H1 (cell line): ENCODE results near the gene EXOC6. TPM values are rescaled to one million over a fixed set of nuclear protein-coding genes. Genes with fewer than 3 reads are reported as not detected.

Experiments
- CTCF ChIA-PET: fragments of 300-600 bp; sonication (Branson Sonifier 250); formaldehyde crosslinking; loops from one replicate; lab custom pipeline; 2021; ENCODE audit not compliant: partially characterized antibody; lab: Charles Lee
- POLR2A ChIA-PET: fragments of 300-600 bp; sonication (Branson Sonifier 250); formaldehyde crosslinking; loops from one replicate; lab custom pipeline; 2021; ENCODE audit warnings: inconsistent platforms; ENCODE audit not compliant: partially characterized antibody; lab: Charles Lee
- DNase-seq, 2 experiments: peaks; one replicate each; pipeline versions ENCODE4 v3.0.0 to v3.0.0-alpha.2; 2010 to 2022; ENCODE audit warnings: low spot score in 2 of 2, low read depth in 1 of 2, mixed read lengths in 1 of 2
- FAIRE-seq: peaks from 2 replicates; lab custom pipeline; 2011; peaks lifted over from hg19 to GRCh38; lab: Jason Lieb, UNC
- H2AFZ ChIP-seq: 2 replicates; pipeline ENCODE4 v1.8.1; 2012; ENCODE audit warnings: low read length, inconsistent platforms
- H2AK5ac ChIP-seq: 2 replicates; pipeline ENCODE4 v1.6.1; 2013; ENCODE audit warnings: low read depth, low read length
- H2BK120ac ChIP-seq: replicated peaks from 2 replicates; pipeline ENCODE3; 2013; ENCODE audit warnings: low read depth, low read length, inconsistent platforms
- H2BK12ac ChIP-seq: 2 replicates; pipeline ENCODE4 v1.6.1; 2013; ENCODE audit warnings: low read depth, low read length
- H2BK15ac ChIP-seq: 2 replicates; pipeline ENCODE4 v1.6.1; 2013; ENCODE audit warnings: low read length
- H2BK20ac ChIP-seq: 2 replicates; pipeline ENCODE4 v1.6.1; 2013; ENCODE audit warnings: low read length
- H2BK5ac ChIP-seq: 2 replicates; pipeline ENCODE4 v1.6.1; 2013; ENCODE audit warnings: low read depth, low read length
- H3K14ac ChIP-seq: 2 replicates; pipeline ENCODE4 v1.6.1; 2013; ENCODE audit warnings: inconsistent platforms; ENCODE audit not compliant: insufficient read length
- H3K18ac ChIP-seq: 2 replicates; pipeline ENCODE4 v1.6.1; 2013; ENCODE audit warnings: low read length; ENCODE audit errors: extremely low read depth
- H3K23ac ChIP-seq: 2 replicates; pipeline ENCODE4 v1.6.1; 2013; ENCODE audit warnings: inconsistent platforms; ENCODE audit not compliant: insufficient read length
- H3K23me2 ChIP-seq: 2 replicates; pipeline ENCODE4 v1.6.1; 2013; ENCODE audit warnings: low read depth, low read length
- H3K27ac ChIP-seq: 2 replicates; pipeline ENCODE4 v1.6.1; 2011; ENCODE audit warnings: low read depth, low read length, inconsistent platforms
- H3K27me3 ChIP-seq, 4 experiments: replicated peaks in 1 of 4; 1 replicate in 1 of 4; 2 replicates in 3 of 4; pipeline versions ENCODE4 v1.6.1 to v1.8.1; 2011 to 2013; ENCODE audit warnings: low read length in 3 of 4, mild to moderate bottlenecking in 3 of 4, inconsistent platforms in 2 of 4, mixed read lengths in 2 of 4, moderate library complexity in 1 of 4; ENCODE audit not compliant: control insufficient read depth in 3 of 4, insufficient read depth in 3 of 4; ENCODE audit errors: extremely low read depth in 1 of 4
- H3K36me3 ChIP-seq, 4 experiments: 2 replicates each; pipeline versions ENCODE4 v1.6.1 to v1.8.1; 2011 to 2013; ENCODE audit warnings: mild to moderate bottlenecking in 4 of 4, low read length in 3 of 4, moderate library complexity in 2 of 4, control low read depth in 1 of 4, inconsistent platforms in 1 of 4; ENCODE audit not compliant: insufficient read depth in 4 of 4, control insufficient read depth in 2 of 4
- H3K4ac ChIP-seq: replicated peaks from 2 replicates; pipeline ENCODE3; 2013; ENCODE audit warnings: low read length, low read depth, mixed read lengths, inconsistent platforms; ENCODE audit not compliant: insufficient read length
- H3K4me1 ChIP-seq, 4 experiments: replicated peaks in 1 of 4; 1 replicate in 1 of 4; 2 replicates in 3 of 4; pipeline versions ENCODE4 v1.6.1 to v1.8.1; 2011 to 2013; ENCODE audit warnings: low read length in 3 of 4, inconsistent platforms in 2 of 4, mixed read lengths in 1 of 4; ENCODE audit not compliant: insufficient read depth in 4 of 4, control insufficient read depth in 3 of 4
- H3K4me2 ChIP-seq, 2 experiments: 2 replicates each; pipeline versions ENCODE4 v1.6.1 to v1.8.1; 2011 to 2013; ENCODE audit warnings: low read depth in 2 of 2, low read length in 2 of 2, control low read depth in 1 of 2, inconsistent platforms in 1 of 2, mild to moderate bottlenecking in 1 of 2; ENCODE audit not compliant: insufficient read depth in 1 of 2
- H3K4me3 ChIP-seq, 4 experiments: fragments of 200-600, 300-600 bp in 1 of 4; sonication (generic), shearing (Covaris generic), sonication (Bioruptor Twin) in 1 of 4; 2 replicates each; pipeline versions ENCODE4 v1.5.1 to v1.8.1; 2011 to 2016; ENCODE audit warnings: low read length in 4 of 4, low read depth in 3 of 4, control low read depth in 2 of 4, inconsistent platforms in 2 of 4, mild to moderate bottlenecking in 2 of 4, mixed read lengths in 1 of 4, moderate library complexity in 1 of 4; ENCODE audit not compliant: insufficient read depth in 2 of 4; ENCODE audit errors: extremely low read depth in 1 of 4
- H3K56ac ChIP-seq: replicated peaks from 2 replicates; pipeline ENCODE3; 2013; ENCODE audit warnings: low read depth, mild to moderate bottlenecking, mixed read lengths, low read length, inconsistent platforms; ENCODE audit not compliant: insufficient read length
- H3K79me1 ChIP-seq: 2 replicates; pipeline ENCODE4 v1.6.1; 2013; ENCODE audit warnings: low read depth, low read length, control low read depth
- H3K79me2 ChIP-seq, 2 experiments: 2 replicates each; pipeline versions ENCODE4 v1.6.1 to v1.8.1; 2012 to 2013; ENCODE audit warnings: low read length in 2 of 2, mild to moderate bottlenecking in 2 of 2, inconsistent platforms in 1 of 2; ENCODE audit not compliant: insufficient read depth in 2 of 2, control insufficient read depth in 1 of 2
- H3K9ac ChIP-seq, 4 experiments: replicated peaks in 1 of 4; 1 replicate in 1 of 4; 2 replicates in 3 of 4; pipeline versions ENCODE4 v1.6.1 to v1.8.1; 2011 to 2013; ENCODE audit warnings: low read depth in 3 of 4, low read length in 3 of 4, control low read depth in 2 of 4, mild to moderate bottlenecking in 2 of 4, moderate library complexity in 2 of 4, inconsistent platforms in 1 of 4; ENCODE audit errors: extremely low read depth in 1 of 4
- H3K9me3 ChIP-seq, 2 experiments: 2 replicates each; pipeline versions ENCODE4 v1.6.1 to v1.8.1; 2012 to 2013; ENCODE audit warnings: mild to moderate bottlenecking in 2 of 2, moderate library complexity in 2 of 2, control low read depth in 1 of 2, inconsistent platforms in 1 of 2, low read depth in 1 of 2, low read length in 1 of 2, mixed read lengths in 1 of 2; ENCODE audit not compliant: insufficient read depth in 2 of 2
- H4K20me1 ChIP-seq, 2 experiments: replicated peaks in 1 of 2; 2 replicates each; pipeline versions ENCODE3 to v1.8.1; 2011 to 2013; ENCODE audit warnings: inconsistent platforms in 2 of 2, low read length in 2 of 2, mild to moderate bottlenecking in 1 of 2; ENCODE audit not compliant: insufficient read depth in 2 of 2, control insufficient read depth in 1 of 2
- H4K5ac ChIP-seq: 2 replicates; pipeline ENCODE4 v1.6.1; 2013; ENCODE audit warnings: low read length, low read depth, mixed read lengths, inconsistent platforms; ENCODE audit not compliant: insufficient read length
- H4K8ac ChIP-seq: 2 replicates; pipeline ENCODE4 v1.8.0; 2013; ENCODE audit warnings: mild to moderate bottlenecking, moderate library complexity, low read length, inconsistent platforms; ENCODE audit not compliant: insufficient read depth; ENCODE audit errors: extremely low read depth
- H4K91ac ChIP-seq: replicated peaks from 2 replicates; pipeline ENCODE3; 2013; ENCODE audit warnings: low read length, mixed read lengths, inconsistent platforms; ENCODE audit not compliant: insufficient read length
- CEBPB ChIP-seq: IDR thresholded peaks from 2 replicates; pipeline ENCODE4 v1.6.1; 2012; ENCODE audit warnings: low read depth, low read length
- RFX5 ChIP-seq: IDR thresholded peaks from 2 replicates; pipeline ENCODE4 v1.6.1; 2011; ENCODE audit warnings: low read depth, low read length, improper control_type of control experiment, borderline replicate concordance
- WGBS, 2 experiments: shearing (Covaris generic) in 1 of 2; methylation state at CpG; one replicate each; pipeline versions ENCODE4 v1.1.6 to v1.1.7; 2013 to 2015; ENCODE audit warnings: low lambda C conversion rate in 2 of 2, mixed read lengths in 2 of 2, inconsistent platforms in 1 of 2, low coverage in 1 of 2, missing lambda C conversion rate in 1 of 2; ENCODE audit not compliant: insufficient replicate concordance in 2 of 2, insufficient coverage in 1 of 2, insufficient read length in 1 of 2; ENCODE audit errors: extremely low coverage in 1 of 2, missing lambda C conversion rate in 1 of 2; 5-methylcytosine and 5-hydroxymethylcytosine counted together
- polyA plus RNA-seq, 7 experiments: library from polyadenylated mRNA; depleted of rRNA in 3 of 7; stranded (reverse) in 5 of 7; unstranded in 2 of 7; fragments of >200 nt in 5 of 7; fragments of 200-250 nt in 2 of 7; gene quantifications; 1 replicate in 5 of 7; 2 replicates in 1 of 7; 4 replicates in 1 of 7; pipeline versions ENCODE4 v1.2.1 to v1.2.3, GENCODE V29; 2011 to 2013; ENCODE audit warnings: missing spikeins in 2 of 7, mixed read lengths in 2 of 7
- total RNA-seq: library from RNA; stranded (reverse); fragmentation: NEBNext Ultra II Directional; extraction: Animal tissue kit (Norgen Biotek cat#: 25700); gene quantifications from 2 replicates; pipeline ENCODE4 v1.2.1, GENCODE V29; 2021
- TF ChIP-seq, protein P1 (sequence below): IDR thresholded peaks from 2 replicates; pipeline ENCODE4 v1.6.1; 2011; ENCODE audit warnings: low read depth, mild to moderate bottlenecking, low read length; ENCODE audit not compliant: insufficient read depth
- TF ChIP-seq, protein P2 (sequence below): IDR thresholded peaks from 2 replicates; pipeline ENCODE4 v1.6.1; 2012; ENCODE audit warnings: low read length, inconsistent platforms

EXOC6 gene
- total and polyA plus RNA-seq, 2 of the 8 experiments (the other 6 are each of a cell fraction or from before 2014, with no cell fraction given) = 1.7 to 4.5 TPM

DNA sequence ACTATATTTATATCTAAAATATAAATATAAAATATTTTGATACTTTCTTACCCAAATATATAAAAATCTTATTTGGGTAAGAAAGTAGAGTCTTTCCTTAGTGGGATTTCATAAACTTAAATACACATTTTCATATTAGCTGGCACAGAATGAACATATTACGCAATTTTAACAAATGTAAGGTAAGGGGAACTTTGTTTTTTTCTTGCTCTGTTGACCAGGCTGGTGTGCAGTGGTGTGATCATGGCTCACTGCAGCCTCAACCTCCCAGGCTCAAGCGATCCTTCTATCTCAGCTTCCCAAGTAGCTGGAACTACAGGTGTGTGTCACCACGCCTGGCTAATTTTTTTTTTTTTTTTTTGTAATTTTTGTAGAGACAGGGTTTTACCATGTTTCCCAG, 243.6 kb downstream of the EXOC6 start:
- CTCF ChIA-PET = interaction anchor here (0.9 to 7.0 kb wide), 5 partner anchors 11 to 266 kb away, joined by 3 to 39 read pairs (median 4); no protein-coding TSS in a partner anchor
- TF ChIP-seq CEBPB (peak; percentile 77; the same call in 1 of the 2 replicates), RFX5 (no peak)
- TF ChIP-seq, protein P1, sequence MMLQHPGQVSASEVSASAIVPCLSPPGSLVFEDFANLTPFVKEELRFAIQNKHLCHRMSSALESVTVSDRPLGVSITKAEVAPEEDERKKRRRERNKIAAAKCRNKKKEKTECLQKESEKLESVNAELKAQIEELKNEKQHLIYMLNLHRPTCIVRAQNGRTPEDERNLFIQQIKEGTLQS = no peak
- TF ChIP-seq, protein P2, sequence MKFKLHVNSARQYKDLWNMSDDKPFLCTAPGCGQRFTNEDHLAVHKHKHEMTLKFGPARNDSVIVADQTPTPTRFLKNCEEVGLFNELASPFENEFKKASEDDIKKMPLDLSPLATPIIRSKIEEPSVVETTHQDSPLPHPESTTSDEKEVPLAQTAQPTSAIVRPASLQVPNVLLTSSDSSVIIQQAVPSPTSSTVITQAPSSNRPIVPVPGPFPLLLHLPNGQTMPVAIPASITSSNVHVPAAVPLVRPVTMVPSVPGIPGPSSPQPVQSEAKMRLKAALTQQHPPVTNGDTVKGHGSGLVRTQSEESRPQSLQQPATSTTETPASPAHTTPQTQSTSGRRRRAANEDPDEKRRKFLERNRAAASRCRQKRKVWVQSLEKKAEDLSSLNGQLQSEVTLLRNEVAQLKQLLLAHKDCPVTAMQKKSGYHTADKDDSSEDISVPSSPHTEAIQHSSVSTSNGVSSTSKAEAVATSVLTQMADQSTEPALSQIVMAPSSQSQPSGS = no peak

More for the DNA sequence above, 243.6 kb downstream of the EXOC6 start:
- Histone ChIP-seq H4K8ac (no peak overlapping the region), H3K27me3 (no peaks in the 10 kb centered on the region; a peak in 1 of 7 replicates), H3K79me2 (no peaks in the 10 kb centered on the region), H3K4me3 (no peak overlapping the region), H2AFZ (no peak overlapping the region), H2BK120ac (no peak overlapping the region), H4K91ac (no peak overlapping the region), H3K18ac (no peak overlapping the region), H3K79me1 (no peaks in the 10 kb centered on the region), H2BK5ac (no peak overlapping the region), H2BK20ac (no peak overlapping the region), H2AK5ac (no peak overlapping the region), H3K4me2 (no peak overlapping the region), H3K23ac (no peak overlapping the region), H3K14ac (no peak overlapping the region), H4K20me1 (no peaks in the 10 kb centered on the region), H3K4me1 (peaks cover 2 to 6% (median 4%) of the 10 kb centered on the region in 4 experiments), H3K9ac (no peak overlapping the region), H2BK12ac (no peak overlapping the region), H3K27ac (no peak overlapping the region), H3K9me3 (no peaks in the 10 kb centered on the region), H3K23me2 (no peaks in the 10 kb centered on the region), H3K4ac (no peak overlapping the region), H4K5ac (no peak overlapping the region), H3K36me3 (no peaks in the 10 kb centered on the region), H3K56ac (no peak overlapping the region), H2BK15ac (no peak overlapping the region)
- 89% methylated on average over 3 of the region's 3 CpGs; no CpG with 5 or more reads in 1 of the 2 experiments for WGBS, 2 experiments
- POLR2A ChIA-PET = no interaction called here
- DNase-seq (no peak), FAIRE-seq (no peak)
